ENCODE results near the gene YTHDC1.

YTHDC1 gene

GRCh38 chr4:68359508-68359907 lies 9.6 kb upstream of the YTHDC1 start:
- in situ Hi-C loops (cut with MboI; ENCODE audit: low sequenced_read_pairs): no loop called here

- in situ Hi-C loops (cut with MboI; ENCODE audit: low sequenced_read_pairs): no loop called here
These were observed 9.1 kb upstream of the YTHDC1 start for GRCh38 chr4:68358988-68359387.

- in situ Hi-C loops (cut with MboI; ENCODE audit: low sequenced_read_pairs): no loop called here
These were observed 2.9 kb upstream of the YTHDC1 start for GRCh38 chr4:68352791-68353190.

- in situ Hi-C loops (cut with MboI; ENCODE audit: low sequenced_read_pairs): no loop called here
These were observed 626 bp downstream of the YTHDC1 start for GRCh38 chr4:68349279-68349648.

GRCh38 chr4:68348577-68348976 lies 1.3 kb downstream of the YTHDC1 start:
- in situ Hi-C loops (cut with MboI; ENCODE audit: low sequenced_read_pairs): no loop called here

GRCh38 chr4:68347845-68348244 lies 2.0 kb downstream of the YTHDC1 start:
- in situ Hi-C loops (cut with MboI; ENCODE audit: low sequenced_read_pairs): no loop called here

- in situ Hi-C loops (cut with MboI; ENCODE audit: low sequenced_read_pairs): no loop called here
These were observed 3.4 kb downstream of the YTHDC1 start for GRCh38 chr4:68346461-68346860.

GRCh38 chr4:68344785-68345184 lies 5.1 kb downstream of the YTHDC1 start:
- in situ Hi-C loops (cut with MboI; ENCODE audit: low sequenced_read_pairs): no loop called here

- in situ Hi-C loops (cut with MboI; ENCODE audit: low sequenced_read_pairs): no loop called here
These were observed 5.8 kb downstream of the YTHDC1 start for GRCh38 chr4:68344049-68344448.

- in situ Hi-C loops (cut with MboI; ENCODE audit: low sequenced_read_pairs): no loop called here
These were observed 7.8 kb downstream of the YTHDC1 start for GRCh38 chr4:68342134-68342533.

- in situ Hi-C loops (cut with MboI; ENCODE audit: low sequenced_read_pairs): no loop called here
These were observed 11.3 kb downstream of the YTHDC1 start for GRCh38 chr4:68338625-68339024.

GRCh38 chr4:68337522-68337921 lies 12.4 kb downstream of the YTHDC1 start:
- in situ Hi-C loops (cut with MboI; ENCODE audit: low sequenced_read_pairs): no loop called here

GRCh38 chr4:68337004-68337403 lies 12.9 kb downstream of the YTHDC1 start:
- in situ Hi-C loops (cut with MboI; ENCODE audit: low sequenced_read_pairs): no loop called here

GRCh38 chr4:68336530-68336929 lies 13.4 kb downstream of the YTHDC1 start:
- in situ Hi-C loops (cut with MboI; ENCODE audit: low sequenced_read_pairs): no loop called here

GRCh38 chr4:68326141-68326540 lies 23.7 kb downstream of the YTHDC1 start:
- in situ Hi-C loops (cut with MboI; ENCODE audit: low sequenced_read_pairs): no loop called here

GRCh38 chr4:68324519-68325262 lies 25.2 kb downstream of the YTHDC1 start:
- in situ Hi-C loops (cut with MboI; ENCODE audit: low sequenced_read_pairs): no loop called here

GRCh38 chr4:68319040-68319439 lies 30.9 kb downstream of the YTHDC1 start:
- in situ Hi-C loops (cut with MboI; ENCODE audit: low sequenced_read_pairs): no loop called here

GRCh38 chr4:68316193-68316969 lies 33.5 kb downstream of the YTHDC1 start:
- in situ Hi-C loops (cut with MboI; ENCODE audit: low sequenced_read_pairs): no loop called here

- in situ Hi-C loops (cut with MboI; ENCODE audit: low sequenced_read_pairs): no loop called here
These were observed 39.1 kb downstream of the YTHDC1 start for GRCh38 chr4:68310651-68311247.

- in situ Hi-C loops (cut with MboI; ENCODE audit: low sequenced_read_pairs): no loop called here
These were observed 45.2 kb downstream of the YTHDC1 start for GRCh38 chr4:68304731-68305130.

- in situ Hi-C loops (cut with MboI; ENCODE audit: low sequenced_read_pairs): no loop called here
These were observed 50.1 kb downstream of the YTHDC1 start for GRCh38 chr4:68299492-68300457.
